B cell (primary cell): ENCODE results near the gene IMMP2L.

ENCODE experiments used
- CTCF ChIP-seq: fragments of 200-600 bp; IDR thresholded peaks from one replicate; pipeline ENCODE4 v1.8.0; 2022; ENCODE audit warnings: antibody characterized with exemption, mild to moderate bottlenecking
- EZH2 ChIP-seq: IDR thresholded peaks from 2 replicates; pipeline ENCODE4 v1.6.1; 2012; ENCODE audit warnings: borderline replicate concordance, low read depth, mild to moderate bottlenecking, moderate library complexity, low read length; ENCODE audit not compliant: insufficient read depth, poor library complexity, severe bottlenecking

GRCh38 chr7:110983822-110984456 is 578.4 kb downstream of the IMMP2L start:
- TF ChIP-seq CTCF (no peak), EZH2 (no peak)
